DOHH2 (cell line): ENCODE data around the gene ANXA6.
A peak's percentile ranks its signal among the peaks of the same experiment; 100 is the strongest.

Experiments
- H3F3A ChIP-seq: fragments of 200-600 bp; sonication (generic), shearing (Covaris generic); 2 replicates; pipeline ENCODE4 v1.6.0; 2016; ENCODE audit warnings: antibody characterized with exemption, mild to moderate bottlenecking; ENCODE audit not compliant: control insufficient read depth, insufficient read depth
- H3K27ac ChIP-seq: fragments of 200-600 bp; sonication (generic); 2 replicates; pipeline ENCODE4 v1.5.1; 2014; ENCODE audit warnings: low read depth, mild to moderate bottlenecking, low read length, moderate library complexity
- H3K27me3 ChIP-seq: fragments of 200-600 bp; sonication (generic); 2 replicates; pipeline ENCODE4 v1.6.1; 2014; ENCODE audit warnings: mild to moderate bottlenecking, low read length, mixed read lengths; ENCODE audit not compliant: control insufficient read depth
- H3K36me3 ChIP-seq: fragments of 200-600 bp; sonication (generic); 2 replicates; pipeline ENCODE4 v1.6.1; 2014; ENCODE audit warnings: mild to moderate bottlenecking, low read length, moderate library complexity, mixed read lengths; ENCODE audit not compliant: control insufficient read depth
- H3K4me1 ChIP-seq: fragments of 200-600 bp; sonication (generic); 2 replicates; pipeline ENCODE4 v1.6.1; 2014; ENCODE audit warnings: mild to moderate bottlenecking, low read length, mixed read lengths; ENCODE audit not compliant: control insufficient read depth
- H3K4me2 ChIP-seq: fragments of 200-600 bp; sonication (generic); 2 replicates; pipeline ENCODE4 v1.6.0; 2014; ENCODE audit warnings: mild to moderate bottlenecking, low read length, moderate library complexity
- H3K4me3 ChIP-seq: fragments of 200-600 bp; sonication (generic); 2 replicates; pipeline ENCODE4 v1.5.1; 2014; ENCODE audit warnings: mild to moderate bottlenecking, low read length, mixed read lengths
- H3K79me2 ChIP-seq: fragments of 200-600 bp; sonication (generic); 2 replicates; pipeline ENCODE4 v1.6.1; 2014; ENCODE audit warnings: mild to moderate bottlenecking, low read length, mixed read lengths; ENCODE audit not compliant: control insufficient read depth
- H3K9me2 ChIP-seq: fragments of 200-600 bp; sonication (generic); replicated peaks from 2 replicates; pipeline ENCODE4 v1.6.1; 2014; ENCODE audit warnings: mild to moderate bottlenecking, low read length, mixed read lengths; ENCODE audit not compliant: control insufficient read depth
- H3K9me3 ChIP-seq: fragments of 200-600 bp; sonication (generic); 2 replicates; pipeline ENCODE4 v1.6.1; 2014; ENCODE audit warnings: antibody characterized with exemption, low read length, mixed read lengths; ENCODE audit not compliant: control insufficient read depth, insufficient read depth
- H4K20me1 ChIP-seq: fragments of 200-600 bp; sonication (generic); 2 replicates; pipeline ENCODE4 v1.6.0; 2014; ENCODE audit warnings: low read depth, mild to moderate bottlenecking, antibody characterized with exemption, low read length, moderate library complexity; ENCODE audit not compliant: control insufficient read depth, insufficient read depth
- CTCF ChIP-seq: fragments of 200-600 bp; sonication (generic); IDR thresholded peaks from one replicate; pipeline ENCODE4 v1.5.1; 2014; ENCODE audit warnings: antibody characterized with exemption, mild to moderate bottlenecking, low read depth, low read length; ENCODE audit not compliant: poor library complexity, severe bottlenecking
- EZH2phosphoT487 ChIP-seq: fragments of 200-600 bp; sonication (generic); IDR thresholded peaks from 2 replicates; pipeline ENCODE4 v1.6.1; 2017; ENCODE audit warnings: borderline replicate concordance, mild to moderate bottlenecking, antibody characterized with exemption, low read length, moderate library complexity, mixed read lengths

The ANXA6 gene

GRCh38 chr5:151159649-151160373, 2.2 kb upstream of the ANXA6 start:
- TF ChIP-seq EZH2phosphoT487 = no peak
- no peak for TF ChIP-seq CTCF
- Histone ChIP-seq H3K9me3 (no peaks in the 10 kb centered on the region), H3K9me2 (no peaks in the 10 kb centered on the region), H3F3A (peaks cover 6% of the 10 kb centered on the region; the same call in 1 of the 2 replicates), H3K4me3 (0 out of 2 replicates have a peak overlapping the region, but pooled peaks have one; percentile 5), H3K27ac (no peak overlapping the region), H3K79me2 (no peaks in the 10 kb centered on the region), H3K36me3 (no peaks in the 10 kb centered on the region), H3K4me1 (peaks cover 62% of the 10 kb centered on the region), H3K27me3 (peaks cover 18% of the 10 kb centered on the region), H4K20me1 (no peaks in the 10 kb centered on the region), H3K4me2 (peak overlapping the region; percentile 28)

GRCh38 chr5:151158287-151158661, 695 bp upstream of the ANXA6 start:
- peak overlapping the region; percentile 94 for H3K4me2 ChIP-seq
- no peak overlapping the region for H3K27ac ChIP-seq
- no peaks in the 10 kb centered on the region for H3K36me3 ChIP-seq
- H4K20me1 ChIP-seq = no peaks in the 10 kb centered on the region
- no peaks in the 10 kb centered on the region for H3K9me3 ChIP-seq
- no peaks in the 10 kb centered on the region for H3K9me2 ChIP-seq
- H3K4me1 ChIP-seq = peaks cover 62% of the 10 kb centered on the region
- no peak for TF ChIP-seq EZH2phosphoT487
- H3K27me3 ChIP-seq = peaks cover 18% of the 10 kb centered on the region
- H3F3A ChIP-seq = peaks cover 7% of the 10 kb centered on the region; the same call in 1 of the 2 replicates
- no peaks in the 10 kb centered on the region for H3K79me2 ChIP-seq
- H3K4me3 ChIP-seq = peak overlapping the region; percentile 80

GRCh38 chr5:151156507-151157420, 815 bp downstream of the ANXA6 start:
- Histone ChIP-seq H3K79me2 (no peaks in the 10 kb centered on the region), H3K27me3 (peaks cover 18% of the 10 kb centered on the region), H3K4me1 (peaks cover 71% of the 10 kb centered on the region), H3K4me2 (peak overlapping the region; percentile 94), H3F3A (peaks cover 7% of the 10 kb centered on the region; the same call in 1 of the 2 replicates), H3K9me2 (no peaks in the 10 kb centered on the region), H3K36me3 (no peaks in the 10 kb centered on the region), H4K20me1 (no peaks in the 10 kb centered on the region), H3K4me3 (peak overlapping the region; percentile 80), H3K9me3 (no peaks in the 10 kb centered on the region), H3K27ac (no peak overlapping the region)
- TF ChIP-seq CTCF (no peak), EZH2phosphoT487 (no peak)
